PFSK-1 (cell line): ENCODE measurements around the gene ZIC5.

Experiments
- FOXP2 ChIP-seq: optimal IDR thresholded peaks from 2 replicates; pipeline ENCODE3; 2011; ENCODE audit warnings: borderline replicate concordance, control low read depth, inconsistent platforms; ENCODE audit not compliant: insufficient read depth; ENCODE audit errors: extremely low read length, extremely low read depth
- POLR2AphosphoS5 ChIP-seq: IDR thresholded peaks from 2 replicates; pipeline ENCODE4 v1.6.1; 2012; ENCODE audit warnings: low read depth, mild to moderate bottlenecking, control low read depth, low read length, moderate library complexity
- REST ChIP-seq, 2 experiments: IDR thresholded peaks; 2 replicates each; pipeline versions ENCODE4 v1.6.1 to v1.8.0; 2011 to 2012; ENCODE audit warnings: low read depth in 2 of 2, low read length in 2 of 2, control low read depth in 1 of 2, inconsistent platforms in 1 of 2, mild to moderate bottlenecking in 1 of 2, moderate library complexity in 1 of 2; ENCODE audit not compliant: insufficient read depth in 1 of 2
- SIN3A ChIP-seq: IDR thresholded peaks from 2 replicates; pipeline ENCODE4 v1.6.1; 2012; ENCODE audit warnings: mild to moderate bottlenecking, low read length, moderate library complexity, borderline replicate concordance; ENCODE audit not compliant: insufficient read depth
- TAF1 ChIP-seq: IDR thresholded peaks from 2 replicates; pipeline ENCODE4 v1.6.1; 2012; ENCODE audit warnings: low read length, control low read depth, borderline replicate concordance; ENCODE audit not compliant: insufficient read depth

DNA sequence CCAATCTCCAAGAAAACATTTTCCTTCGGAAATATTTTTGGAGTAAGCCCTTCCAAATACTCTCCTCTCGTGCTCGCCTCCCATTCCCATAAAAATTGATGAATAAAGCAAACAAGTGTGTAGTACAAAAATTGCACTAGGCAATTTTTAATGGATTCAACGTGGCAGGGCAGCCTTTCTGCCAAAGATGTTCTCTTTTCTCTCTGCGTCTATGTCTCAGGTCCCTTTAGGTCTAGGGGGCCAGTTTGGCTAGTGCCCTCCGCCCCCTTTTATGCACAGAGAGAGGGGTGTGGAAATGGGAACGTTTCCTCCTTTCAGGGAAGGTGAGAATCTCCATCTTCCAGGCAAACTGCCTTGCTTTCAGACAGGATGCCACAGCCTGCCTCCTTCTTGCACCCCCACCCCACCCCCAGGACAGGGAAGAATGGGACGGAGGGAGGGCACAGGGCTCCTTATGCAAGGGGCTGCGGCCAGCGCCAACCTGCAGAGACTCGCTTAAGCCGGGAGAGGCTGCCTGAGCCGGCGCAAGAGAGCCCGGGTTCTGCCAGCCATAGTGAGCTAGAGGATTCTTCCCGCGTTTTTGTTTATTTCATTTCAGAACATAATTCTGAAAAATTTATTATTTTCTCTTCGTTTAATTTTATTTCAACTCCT lies 7.4 kb upstream of the ZIC5 start:
- no peak for TF ChIP-seq SIN3A
- TF ChIP-seq TAF1, result no peak
- TF ChIP-seq POLR2AphosphoS5, result no peak
- no peak for TF ChIP-seq REST (IDR thresholded peaks at IDR 0.05; ENCODE audit: insufficient read depth in 1 of 2, low read depth in 2 of 2, low read length in 2 of 2)
- no peak for TF ChIP-seq FOXP2
